Measurements from ENCODE around the gene KCNA2.

The KCNA2 gene

DNA sequence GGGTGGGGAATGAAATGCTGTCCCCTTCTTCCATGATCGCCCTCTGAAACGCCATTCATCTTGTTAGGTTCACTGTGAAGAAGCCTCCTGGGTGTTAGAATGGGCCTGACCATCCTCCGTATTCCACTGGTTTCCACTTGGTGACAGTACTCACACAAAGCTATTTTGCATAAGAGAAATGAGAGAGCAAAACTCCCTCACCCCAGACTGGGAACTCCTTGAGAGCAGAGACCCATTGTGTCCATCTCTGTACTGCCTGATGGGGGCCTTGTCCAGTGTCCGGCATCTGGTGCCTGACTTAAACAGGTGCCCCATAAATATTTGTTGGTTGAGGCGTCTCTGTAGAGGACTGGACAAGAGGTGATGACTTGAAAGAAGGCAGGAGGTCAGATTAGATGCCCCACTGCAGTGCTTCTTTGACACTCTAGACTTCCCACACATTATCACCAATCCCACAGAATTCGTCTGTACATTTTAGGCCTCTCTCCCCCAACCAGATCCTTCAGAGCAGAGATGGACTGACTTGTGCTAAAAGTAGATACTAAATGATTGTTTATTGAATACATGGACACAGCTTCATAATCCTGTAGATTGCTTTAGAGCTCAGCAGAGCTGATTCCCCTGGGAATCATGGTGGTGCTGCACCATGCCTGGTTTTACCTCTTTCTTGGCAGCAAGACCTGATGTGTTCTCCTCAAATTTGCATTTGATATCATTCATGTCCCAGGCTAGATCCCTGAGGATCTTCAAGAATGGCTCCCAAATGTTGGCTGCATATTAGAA lies 22.4 kb upstream of the KCNA2 start:
- no peak overlapping the region for H3K27ac ChIP-seq (ENCODE audit: low read depth in 2 of 2, low read length in 2 of 2)
- no peaks in the 10 kb centered on the region for H3K27me3 ChIP-seq (ENCODE audit: control insufficient read depth in 2 of 2, insufficient read depth in 2 of 2, low read length in 2 of 2)
- H3K4me1 ChIP-seq (ENCODE audit: control insufficient read depth in 2 of 2, insufficient read depth in 2 of 2, low read length in 2 of 2) = peaks cover 0 to 4% of the 10 kb centered on the region in 2 donors
- H3K4me3 ChIP-seq (ENCODE audit: low read length in 2 of 2) = no peak overlapping the region
- no peaks in the 10 kb centered on the region for H3K36me3 ChIP-seq (ENCODE audit: control insufficient read depth in 2 of 2, insufficient read depth in 2 of 2, low read length in 2 of 2)
- no peak overlapping the region for H3K9ac ChIP-seq (ENCODE audit: low read depth in 1 of 2, low read length in 2 of 2)
- no peaks in the 10 kb centered on the region for H3K9me3 ChIP-seq (ENCODE audit: control insufficient read depth in 2 of 2, low read length in 2 of 2)

DNA sequence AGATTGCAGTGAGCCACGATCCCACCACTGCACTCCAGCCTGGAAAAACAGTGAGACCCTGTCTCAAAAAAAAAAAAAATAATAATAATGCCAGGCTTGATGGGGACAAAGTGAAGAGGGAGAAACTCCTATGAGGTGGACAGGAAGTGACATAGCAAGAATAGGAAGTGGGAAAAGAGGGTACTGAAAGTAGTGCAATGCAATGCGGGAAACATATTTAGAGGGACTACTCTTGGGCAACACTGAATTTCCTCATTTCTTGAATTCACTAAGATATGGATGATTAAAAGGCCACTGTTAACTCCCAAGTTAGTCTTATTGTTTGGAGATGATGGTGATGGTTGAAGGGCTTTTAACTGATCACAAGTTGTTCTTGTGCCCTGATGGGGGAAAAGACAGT lies 21.6 kb upstream of the KCNA2 start:
- Histone ChIP-seq H3K27me3 (ENCODE audit: control insufficient read depth in 2 of 2, insufficient read depth in 2 of 2, low read length in 2 of 2) (no peaks in the 10 kb centered on the region), H3K4me1 (ENCODE audit: control insufficient read depth in 2 of 2, insufficient read depth in 2 of 2, low read length in 2 of 2) (peaks cover 0 to 4% of the 10 kb centered on the region in 2 donors), H3K27ac (ENCODE audit: low read depth in 2 of 2, low read length in 2 of 2) (no peak overlapping the region), H3K9me3 (ENCODE audit: control insufficient read depth in 2 of 2, low read length in 2 of 2) (no peaks in the 10 kb centered on the region), H3K9ac (ENCODE audit: low read depth in 1 of 2, low read length in 2 of 2) (no peak overlapping the region), H3K36me3 (ENCODE audit: control insufficient read depth in 2 of 2, insufficient read depth in 2 of 2, low read length in 2 of 2) (no peaks in the 10 kb centered on the region), H3K4me3 (ENCODE audit: low read length in 2 of 2) (no peak overlapping the region)

DNA sequence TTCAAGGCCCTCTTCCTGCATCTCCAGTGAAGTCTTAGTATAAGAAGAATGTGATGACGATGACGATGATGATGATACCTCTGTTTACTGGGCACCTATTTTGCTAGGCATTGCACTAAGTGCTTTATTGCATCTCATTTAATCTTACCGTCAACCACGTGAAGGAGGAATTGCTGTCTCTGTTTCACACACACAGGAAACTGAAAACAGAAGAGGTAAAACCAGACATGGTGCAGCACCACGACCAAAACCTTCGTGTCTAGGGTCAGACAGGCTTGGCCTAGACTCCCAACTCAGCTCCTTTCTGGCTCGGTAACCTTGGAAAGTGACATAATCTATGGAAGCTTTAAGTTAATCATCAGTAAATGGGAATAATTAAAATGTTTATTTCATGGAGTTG lies 20.7 kb upstream of the KCNA2 start:
- no peak overlapping the region for H3K27ac ChIP-seq (ENCODE audit: low read depth in 2 of 2, low read length in 2 of 2)
- H3K9ac ChIP-seq (ENCODE audit: low read depth in 1 of 2, low read length in 2 of 2) = no peak overlapping the region
- H3K9me3 ChIP-seq (ENCODE audit: control insufficient read depth in 2 of 2, low read length in 2 of 2) = no peaks in the 10 kb centered on the region
- H3K36me3 ChIP-seq (ENCODE audit: control insufficient read depth in 2 of 2, insufficient read depth in 2 of 2, low read length in 2 of 2) = no peaks in the 10 kb centered on the region
- H3K27me3 ChIP-seq (ENCODE audit: control insufficient read depth in 2 of 2, insufficient read depth in 2 of 2, low read length in 2 of 2) = no peaks in the 10 kb centered on the region
- peaks cover 0 to under 1% of the 10 kb centered on the region in 2 donors for H3K4me1 ChIP-seq (ENCODE audit: control insufficient read depth in 2 of 2, insufficient read depth in 2 of 2, low read length in 2 of 2)
- H3K4me3 ChIP-seq (ENCODE audit: low read length in 2 of 2) = no peak overlapping the region

DNA sequence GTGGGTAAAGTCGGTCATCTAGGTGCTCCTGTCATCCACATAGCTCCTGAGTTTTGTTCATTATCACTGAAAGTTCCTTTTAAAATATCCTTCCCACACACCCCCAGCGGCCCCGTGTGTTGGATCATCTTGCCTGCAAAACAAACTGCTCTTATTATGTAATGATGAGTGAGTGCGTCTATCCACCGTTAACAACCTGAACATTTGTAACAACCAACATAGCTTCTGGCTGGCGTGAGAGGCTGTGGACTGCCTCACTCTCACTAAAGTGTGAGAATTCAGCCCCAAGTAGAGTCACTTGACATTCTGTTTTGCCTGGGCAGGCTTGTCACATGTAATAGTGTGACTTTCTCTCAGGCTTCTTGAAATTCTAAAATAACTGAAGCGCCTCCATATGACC lies 14.5 kb upstream of the KCNA2 start:
- Histone ChIP-seq H3K9me3 (ENCODE audit: control insufficient read depth in 2 of 2, low read length in 2 of 2) (no peaks in the 10 kb centered on the region), H3K4me1 (ENCODE audit: control insufficient read depth in 2 of 2, insufficient read depth in 2 of 2, low read length in 2 of 2) (peaks cover 5 to 12% of the 10 kb centered on the region in 2 donors), H3K4me3 (ENCODE audit: low read length in 2 of 2) (no peak overlapping the region), H3K36me3 (ENCODE audit: control insufficient read depth in 2 of 2, insufficient read depth in 2 of 2, low read length in 2 of 2) (no peaks in the 10 kb centered on the region), H3K9ac (ENCODE audit: low read depth in 1 of 2, low read length in 2 of 2) (no peak overlapping the region), H3K27ac (ENCODE audit: low read depth in 2 of 2, low read length in 2 of 2) (no peak overlapping the region), H3K27me3 (ENCODE audit: control insufficient read depth in 2 of 2, insufficient read depth in 2 of 2, low read length in 2 of 2) (peaks cover 5 to 10% of the 10 kb centered on the region in 2 donors)

DNA sequence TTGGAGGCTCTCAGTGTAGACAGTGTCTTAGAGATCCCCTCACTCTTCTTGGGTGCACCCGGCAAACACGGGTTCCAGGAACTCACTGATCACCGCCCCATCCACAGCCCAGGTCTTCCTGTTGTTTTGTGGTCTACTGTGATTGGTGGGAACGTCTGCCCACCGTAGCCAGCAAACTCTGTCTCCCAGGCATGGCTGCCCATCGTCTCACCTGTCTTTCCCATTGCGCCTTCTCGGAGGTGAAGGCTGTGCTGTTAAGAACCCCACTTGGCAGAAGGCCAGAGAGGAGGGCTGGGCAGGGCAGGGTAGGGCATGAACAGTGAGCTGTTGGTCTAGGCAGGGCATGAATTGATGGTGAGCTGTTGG lies 14.1 kb upstream of the KCNA2 start:
- peak overlapping the region in 1 of 2 donors; percentile 53 for H3K27ac ChIP-seq (ENCODE audit: low read depth in 2 of 2, low read length in 2 of 2)
- peaks cover 5 to 10% of the 10 kb centered on the region in 2 donors for H3K27me3 ChIP-seq (ENCODE audit: control insufficient read depth in 2 of 2, insufficient read depth in 2 of 2, low read length in 2 of 2)
- H3K4me1 ChIP-seq (ENCODE audit: control insufficient read depth in 2 of 2, insufficient read depth in 2 of 2, low read length in 2 of 2) = peaks cover 5 to 12% of the 10 kb centered on the region in 2 donors
- H3K9me3 ChIP-seq (ENCODE audit: control insufficient read depth in 2 of 2, low read length in 2 of 2) = no peaks in the 10 kb centered on the region
- H3K36me3 ChIP-seq (ENCODE audit: control insufficient read depth in 2 of 2, insufficient read depth in 2 of 2, low read length in 2 of 2) = no peaks in the 10 kb centered on the region
- no peak overlapping the region for H3K9ac ChIP-seq (ENCODE audit: low read depth in 1 of 2, low read length in 2 of 2)
- no peak overlapping the region for H3K4me3 ChIP-seq (ENCODE audit: low read length in 2 of 2)

DNA sequence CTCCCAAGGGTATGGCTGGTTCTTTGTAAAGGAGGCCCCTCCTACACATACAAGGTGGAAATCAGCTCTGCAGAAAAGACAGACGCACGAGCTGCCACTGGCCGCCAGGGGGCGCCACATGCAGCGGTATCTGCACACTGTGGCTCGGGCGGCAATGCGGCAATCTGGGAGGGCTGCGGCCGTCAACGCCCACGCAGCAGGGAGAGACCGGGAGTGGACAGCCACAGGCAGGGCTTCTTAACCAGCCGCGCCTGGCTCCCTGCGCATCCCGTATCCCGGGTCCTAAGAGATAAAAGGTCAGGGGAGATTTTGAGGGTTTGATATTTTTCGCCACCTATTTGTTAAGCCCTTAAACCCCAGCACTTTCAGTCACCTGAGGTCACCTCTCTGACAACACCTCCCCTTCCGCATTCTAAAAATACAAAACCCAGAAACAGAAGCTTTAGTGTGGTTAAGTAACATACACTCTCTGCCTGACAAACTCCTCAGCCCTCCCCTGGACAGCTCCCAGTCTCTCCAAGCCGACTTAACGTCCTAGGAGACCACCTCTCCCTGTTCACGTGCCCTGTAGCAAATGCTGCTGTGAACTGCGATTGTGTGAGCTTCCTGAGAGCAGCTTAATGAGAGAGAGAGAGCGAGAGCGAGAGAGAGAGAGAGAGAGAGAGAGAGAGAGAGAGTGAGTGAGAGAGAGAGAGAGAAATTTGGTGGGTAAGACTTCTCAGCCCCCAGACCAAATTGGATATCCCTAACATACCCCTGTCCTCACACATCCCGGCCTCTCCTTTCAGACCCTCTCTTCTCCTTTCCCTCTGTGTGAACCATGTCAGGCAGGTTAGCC lies 13.5 kb upstream of the KCNA2 start:
- peak overlapping the region; percentile 36 to 61 for H3K4me3 ChIP-seq (ENCODE audit: low read length in 2 of 2)

DNA sequence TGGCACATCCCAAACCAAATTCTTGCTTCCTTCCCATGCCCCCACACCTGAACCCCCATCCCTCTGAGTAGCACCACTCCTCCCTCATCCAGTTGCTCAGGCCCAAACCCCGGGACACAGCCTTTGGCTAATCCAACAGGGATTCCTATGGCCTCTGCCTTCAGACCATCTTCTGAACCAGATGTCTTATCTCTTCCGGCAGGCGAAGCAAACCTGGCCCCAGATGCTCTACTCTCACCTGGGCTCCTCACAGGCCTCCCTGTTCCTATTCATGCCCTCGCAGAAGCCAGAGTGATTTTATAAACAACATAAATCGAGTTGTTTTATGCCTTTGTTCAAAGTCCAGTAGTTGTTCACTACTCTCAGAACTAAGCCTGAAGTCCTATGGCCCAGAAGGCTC lies 12.5 kb upstream of the KCNA2 start:
- H3K36me3 ChIP-seq (ENCODE audit: control insufficient read depth in 2 of 2, insufficient read depth in 2 of 2, low read length in 2 of 2) = no peaks in the 10 kb centered on the region
- no peak overlapping the region for H3K4me3 ChIP-seq (ENCODE audit: low read length in 2 of 2)
- no peak overlapping the region for H3K27ac ChIP-seq (ENCODE audit: low read depth in 2 of 2, low read length in 2 of 2)
- H3K27me3 ChIP-seq (ENCODE audit: control insufficient read depth in 2 of 2, insufficient read depth in 2 of 2, low read length in 2 of 2) = peaks cover 5 to 10% of the 10 kb centered on the region in 2 donors
- H3K4me1 ChIP-seq (ENCODE audit: control insufficient read depth in 2 of 2, insufficient read depth in 2 of 2, low read length in 2 of 2) = peaks cover 5 to 12% of the 10 kb centered on the region in 2 donors
- H3K9ac ChIP-seq (ENCODE audit: low read depth in 1 of 2, low read length in 2 of 2) = no peak overlapping the region
- no peaks in the 10 kb centered on the region for H3K9me3 ChIP-seq (ENCODE audit: control insufficient read depth in 2 of 2, low read length in 2 of 2)

More for the DNA sequence above, 13.5 kb upstream of the KCNA2 start:
- Histone ChIP-seq H3K9me3 (ENCODE audit: control insufficient read depth in 2 of 2, low read length in 2 of 2) (no peaks in the 10 kb centered on the region), H3K36me3 (ENCODE audit: control insufficient read depth in 2 of 2, insufficient read depth in 2 of 2, low read length in 2 of 2) (no peaks in the 10 kb centered on the region), H3K4me1 (ENCODE audit: control insufficient read depth in 2 of 2, insufficient read depth in 2 of 2, low read length in 2 of 2) (peaks cover 5 to 12% of the 10 kb centered on the region in 2 donors), H3K9ac (ENCODE audit: low read depth in 1 of 2, low read length in 2 of 2) (peak overlapping the region in 1 of 2 donors; percentile 42), H3K27ac (ENCODE audit: low read depth in 2 of 2, low read length in 2 of 2) (peak overlapping the region; percentile 53 to 57), H3K27me3 (ENCODE audit: control insufficient read depth in 2 of 2, insufficient read depth in 2 of 2, low read length in 2 of 2) (peaks cover 5 to 10% of the 10 kb centered on the region in 2 donors)

DNA sequence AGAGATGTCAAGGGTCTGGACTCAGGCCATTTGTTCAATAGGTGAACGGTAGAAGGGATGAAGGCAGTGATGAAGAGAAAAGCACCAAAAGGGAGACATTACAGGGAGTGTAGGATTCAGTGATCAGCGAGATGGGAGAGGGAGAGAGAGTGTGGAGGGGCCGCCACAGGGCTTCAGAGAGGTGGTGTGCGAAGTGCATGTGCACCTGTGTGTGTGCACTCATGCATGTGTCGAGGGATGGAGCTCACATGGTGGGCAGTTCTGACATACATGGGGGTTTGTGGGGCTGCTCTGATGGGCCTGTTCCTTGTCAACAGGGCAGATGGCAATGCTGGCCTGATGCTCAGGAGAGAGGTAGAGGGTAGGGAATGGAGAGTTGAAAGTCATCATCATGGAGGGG lies 11.4 kb upstream of the KCNA2 start:
- Histone ChIP-seq H3K36me3 (ENCODE audit: control insufficient read depth in 2 of 2, insufficient read depth in 2 of 2, low read length in 2 of 2) (no peaks in the 10 kb centered on the region), H3K9me3 (ENCODE audit: control insufficient read depth in 2 of 2, low read length in 2 of 2) (no peaks in the 10 kb centered on the region), H3K4me3 (ENCODE audit: low read length in 2 of 2) (no peak overlapping the region), H3K27me3 (ENCODE audit: control insufficient read depth in 2 of 2, insufficient read depth in 2 of 2, low read length in 2 of 2) (peaks cover 5 to 10% of the 10 kb centered on the region in 2 donors), H3K4me1 (ENCODE audit: control insufficient read depth in 2 of 2, insufficient read depth in 2 of 2, low read length in 2 of 2) (peaks cover 5 to 12% of the 10 kb centered on the region in 2 donors), H3K27ac (ENCODE audit: low read depth in 2 of 2, low read length in 2 of 2) (no peak overlapping the region), H3K9ac (ENCODE audit: low read depth in 1 of 2, low read length in 2 of 2) (no peak overlapping the region)

DNA sequence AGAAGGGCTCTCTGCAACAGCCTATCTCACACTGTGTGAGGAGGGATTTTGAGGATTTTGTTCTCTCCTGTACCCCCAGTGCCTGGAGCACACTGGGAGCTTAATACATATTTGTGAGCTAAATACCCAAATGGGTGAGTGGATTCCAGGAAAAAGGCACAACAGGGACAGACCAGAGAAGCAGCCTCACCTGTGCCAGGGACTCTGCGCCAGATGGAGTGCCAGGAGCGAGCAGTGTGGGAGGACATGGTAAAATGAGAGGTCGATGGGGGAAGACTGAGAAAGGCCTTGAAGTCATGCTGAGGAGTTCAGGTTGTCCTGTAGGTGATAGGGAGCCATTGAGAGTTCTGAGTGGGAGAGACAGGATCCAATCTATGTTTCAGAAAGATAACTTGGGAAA lies 11.0 kb upstream of the KCNA2 start:
- peaks cover 8 to 12% of the 10 kb centered on the region in 2 donors for H3K4me1 ChIP-seq (ENCODE audit: control insufficient read depth in 2 of 2, insufficient read depth in 2 of 2, low read length in 2 of 2)
- no peak overlapping the region for H3K9ac ChIP-seq (ENCODE audit: low read depth in 1 of 2, low read length in 2 of 2)
- H3K36me3 ChIP-seq (ENCODE audit: control insufficient read depth in 2 of 2, insufficient read depth in 2 of 2, low read length in 2 of 2) = no peaks in the 10 kb centered on the region
- no peak overlapping the region for H3K4me3 ChIP-seq (ENCODE audit: low read length in 2 of 2)
- H3K9me3 ChIP-seq (ENCODE audit: control insufficient read depth in 2 of 2, low read length in 2 of 2) = no peaks in the 10 kb centered on the region
- no peak overlapping the region for H3K27ac ChIP-seq (ENCODE audit: low read depth in 2 of 2, low read length in 2 of 2)
- peaks cover 5 to 10% of the 10 kb centered on the region in 2 donors for H3K27me3 ChIP-seq (ENCODE audit: control insufficient read depth in 2 of 2, insufficient read depth in 2 of 2, low read length in 2 of 2)

DNA sequence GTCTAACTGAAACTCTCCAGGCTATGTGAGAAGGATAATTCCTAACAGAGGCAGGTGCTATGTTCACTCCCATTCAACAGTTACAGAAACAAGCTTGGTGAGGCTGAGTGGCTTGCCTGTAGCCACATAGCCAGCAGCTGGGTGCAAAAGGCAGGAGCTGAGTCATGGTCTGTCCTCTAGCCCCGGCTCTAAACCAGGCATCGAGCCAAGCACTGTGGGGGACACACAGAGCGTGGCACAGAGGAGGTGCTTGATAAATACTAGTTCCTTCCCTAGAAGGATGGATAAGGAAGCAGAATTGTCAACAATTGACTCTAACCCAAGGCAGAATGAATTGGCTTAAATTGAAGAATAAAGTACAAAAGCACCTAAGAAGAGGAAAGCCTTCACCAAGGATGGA lies 10.4 kb upstream of the KCNA2 start:
- Histone ChIP-seq H3K27ac (ENCODE audit: low read depth in 2 of 2, low read length in 2 of 2) (no peak overlapping the region), H3K36me3 (ENCODE audit: control insufficient read depth in 2 of 2, insufficient read depth in 2 of 2, low read length in 2 of 2) (no peaks in the 10 kb centered on the region), H3K27me3 (ENCODE audit: control insufficient read depth in 2 of 2, insufficient read depth in 2 of 2, low read length in 2 of 2) (peaks cover 5 to 9% of the 10 kb centered on the region in 2 donors), H3K4me3 (ENCODE audit: low read length in 2 of 2) (no peak overlapping the region), H3K9me3 (ENCODE audit: control insufficient read depth in 2 of 2, low read length in 2 of 2) (no peaks in the 10 kb centered on the region), H3K4me1 (ENCODE audit: control insufficient read depth in 2 of 2, insufficient read depth in 2 of 2, low read length in 2 of 2) (peaks cover 8 to 12% of the 10 kb centered on the region in 2 donors), H3K9ac (ENCODE audit: low read depth in 1 of 2, low read length in 2 of 2) (no peak overlapping the region)
